ENCODE results near the gene DNAH2. TPM values are rescaled to one million over a fixed set of nuclear protein-coding genes. Genes with fewer than 3 reads are reported as not detected.

DNAH2 gene
- total RNA-seq, 4 donors from 2014 or later = under 0.01 to 0.22 (median 0.20) TPM; not detected in 1

DNA sequence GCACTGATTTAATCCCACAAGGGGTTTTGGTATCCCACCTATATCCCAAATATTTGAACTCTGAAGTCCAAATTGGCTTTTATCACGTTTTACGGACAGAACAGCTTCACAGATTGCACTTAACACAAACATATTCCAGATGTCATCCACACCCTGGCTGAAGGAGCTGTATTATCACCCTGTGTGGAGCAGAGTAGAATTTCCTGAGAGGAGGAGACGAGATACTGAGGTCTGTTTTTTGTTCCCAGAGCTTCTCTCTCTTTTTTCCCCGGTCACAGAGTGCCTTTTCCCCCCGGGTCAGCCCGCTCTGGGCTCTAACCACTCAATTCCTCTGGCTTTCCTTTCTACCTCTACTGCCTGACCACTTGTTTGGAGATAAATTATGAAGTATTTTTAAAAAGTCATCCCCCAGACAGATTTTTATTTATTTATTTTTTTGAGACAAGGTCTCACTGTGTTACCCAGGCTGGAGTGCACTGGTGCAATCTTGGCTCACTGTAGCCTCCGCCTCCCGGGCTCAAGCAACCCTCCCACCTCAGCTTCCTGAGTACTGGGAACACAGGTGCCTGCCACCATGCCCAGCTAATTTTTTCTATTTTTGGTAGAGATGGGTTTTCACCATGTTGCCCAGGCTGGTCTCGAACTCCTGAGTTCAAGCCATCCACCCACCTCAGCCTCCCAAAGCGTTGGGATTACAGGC lies 30.7 kb downstream of the DNAH2 start:
- no peaks in the 10 kb centered on the region for H3K4me1 ChIP-seq
- no peaks in the 10 kb centered on the region for H3K9me3 ChIP-seq
- no peak for DNase-seq
- no peak for TF ChIP-seq POLR2A (IDR thresholded peaks at IDR 0.05)
- TF ChIP-seq, protein P1, sequence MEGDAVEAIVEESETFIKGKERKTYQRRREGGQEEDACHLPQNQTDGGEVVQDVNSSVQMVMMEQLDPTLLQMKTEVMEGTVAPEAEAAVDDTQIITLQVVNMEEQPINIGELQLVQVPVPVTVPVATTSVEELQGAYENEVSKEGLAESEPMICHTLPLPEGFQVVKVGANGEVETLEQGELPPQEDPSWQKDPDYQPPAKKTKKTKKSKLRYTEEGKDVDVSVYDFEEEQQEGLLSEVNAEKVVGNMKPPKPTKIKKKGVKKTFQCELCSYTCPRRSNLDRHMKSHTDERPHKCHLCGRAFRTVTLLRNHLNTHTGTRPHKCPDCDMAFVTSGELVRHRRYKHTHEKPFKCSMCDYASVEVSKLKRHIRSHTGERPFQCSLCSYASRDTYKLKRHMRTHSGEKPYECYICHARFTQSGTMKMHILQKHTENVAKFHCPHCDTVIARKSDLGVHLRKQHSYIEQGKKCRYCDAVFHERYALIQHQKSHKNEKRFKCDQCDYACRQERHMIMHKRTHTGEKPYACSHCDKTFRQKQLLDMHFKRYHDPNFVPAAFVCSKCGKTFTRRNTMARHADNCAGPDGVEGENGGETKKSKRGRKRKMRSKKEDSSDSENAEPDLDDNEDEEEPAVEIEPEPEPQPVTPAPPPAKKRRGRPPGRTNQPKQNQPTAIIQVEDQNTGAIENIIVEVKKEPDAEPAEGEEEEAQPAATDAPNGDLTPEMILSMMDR (IDR thresholded peaks at IDR 0.05) = no peak
- intact Hi-C loops (cut with DNase I) = loop anchor here (10.0 kb wide), 1 partner anchor 247 kb away; no protein-coding TSS in a partner anchor
- no peak overlapping the region for H3K4me3 ChIP-seq (replicated peaks in 1 of 3)
- WGBS, 2 donors = 70 to 79% methylated on average over 10 of the region's 10 CpGs
- H3K27me3 ChIP-seq = no peaks in the 10 kb centered on the region
- H3K36me3 ChIP-seq = no peaks in the 10 kb centered on the region
- H3K27ac ChIP-seq = no peak overlapping the region

DNA sequence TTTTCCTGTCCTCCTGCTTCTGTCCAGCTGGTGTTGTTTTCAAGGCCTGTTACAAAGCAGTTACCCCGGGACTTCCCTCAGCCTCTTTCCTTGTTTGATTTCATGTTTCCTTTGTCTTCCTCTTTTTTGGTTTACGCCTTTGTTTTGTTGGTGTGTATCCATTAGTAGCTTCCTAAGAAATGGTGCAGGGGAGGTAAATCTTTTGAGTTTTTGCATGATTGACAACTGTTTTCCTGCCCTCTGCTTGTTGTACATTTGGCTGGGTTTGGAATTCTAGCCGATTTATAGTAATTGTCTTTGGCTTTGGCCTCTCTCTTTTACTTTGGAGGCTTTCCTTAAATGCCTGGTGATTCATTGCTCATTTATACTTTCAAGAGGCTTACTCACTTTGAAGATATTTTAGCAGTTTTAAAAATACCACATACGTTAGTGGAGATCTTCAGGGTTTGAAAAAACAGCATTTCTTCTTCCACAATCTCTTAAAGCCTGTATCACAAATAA lies 32.8 kb downstream of the DNAH2 start:
- Histone ChIP-seq H3K27ac (no peak overlapping the region), H3K36me3 (no peaks in the 10 kb centered on the region), H3K9me3 (no peaks in the 10 kb centered on the region), H3K27me3 (no peaks in the 10 kb centered on the region), H3K4me1 (no peaks in the 10 kb centered on the region), H3K4me3 (replicated peaks in 1 of 3) (no peak overlapping the region)
- DNase-seq = no peak
- TF ChIP-seq, protein P1 (IDR thresholded peaks at IDR 0.05) = no peak
- intact Hi-C loops (cut with DNase I) = no loop called here
- 57 to 74% methylated on average over 4 of the region's 4 CpGs for WGBS, 2 donors

DNA sequence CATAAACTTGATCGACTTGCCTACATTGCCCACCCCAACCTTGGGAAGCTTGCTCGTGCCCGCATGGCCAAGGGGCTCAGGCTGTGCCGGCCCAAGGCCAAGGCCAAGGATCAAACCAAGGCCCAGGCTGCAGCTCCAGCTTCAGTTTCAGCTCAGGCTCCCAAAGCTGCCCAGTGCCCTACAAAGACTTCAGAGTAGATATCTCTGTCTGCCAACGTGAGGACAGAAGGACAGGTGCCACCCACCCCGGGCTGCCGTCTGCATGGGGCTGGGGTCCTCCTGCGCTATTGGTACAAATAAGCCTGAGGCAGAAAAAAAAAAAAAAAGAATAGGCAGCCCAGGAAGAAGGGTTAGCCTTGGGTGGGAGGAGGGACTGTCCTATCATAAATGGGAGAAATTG lies 37.1 kb downstream of the DNAH2 start:
- Histone ChIP-seq H3K4me1 (no peaks in the 10 kb centered on the region), H3K27ac (no peak overlapping the region), H3K4me3 (replicated peaks in 1 of 3) (no peak overlapping the region), H3K9me3 (no peaks in the 10 kb centered on the region), H3K27me3 (no peaks in the 10 kb centered on the region), H3K36me3 (no peaks in the 10 kb centered on the region)
- TF ChIP-seq, protein P1 (IDR thresholded peaks at IDR 0.05) = no peak
- no peak for TF ChIP-seq POLR2A (IDR thresholded peaks at IDR 0.05)
- WGBS, 2 donors = 82 to 88% methylated on average over 8 of the region's 8 CpGs
- DNase-seq = no peak
- intact Hi-C loops (cut with DNase I) = no loop called here

DNA sequence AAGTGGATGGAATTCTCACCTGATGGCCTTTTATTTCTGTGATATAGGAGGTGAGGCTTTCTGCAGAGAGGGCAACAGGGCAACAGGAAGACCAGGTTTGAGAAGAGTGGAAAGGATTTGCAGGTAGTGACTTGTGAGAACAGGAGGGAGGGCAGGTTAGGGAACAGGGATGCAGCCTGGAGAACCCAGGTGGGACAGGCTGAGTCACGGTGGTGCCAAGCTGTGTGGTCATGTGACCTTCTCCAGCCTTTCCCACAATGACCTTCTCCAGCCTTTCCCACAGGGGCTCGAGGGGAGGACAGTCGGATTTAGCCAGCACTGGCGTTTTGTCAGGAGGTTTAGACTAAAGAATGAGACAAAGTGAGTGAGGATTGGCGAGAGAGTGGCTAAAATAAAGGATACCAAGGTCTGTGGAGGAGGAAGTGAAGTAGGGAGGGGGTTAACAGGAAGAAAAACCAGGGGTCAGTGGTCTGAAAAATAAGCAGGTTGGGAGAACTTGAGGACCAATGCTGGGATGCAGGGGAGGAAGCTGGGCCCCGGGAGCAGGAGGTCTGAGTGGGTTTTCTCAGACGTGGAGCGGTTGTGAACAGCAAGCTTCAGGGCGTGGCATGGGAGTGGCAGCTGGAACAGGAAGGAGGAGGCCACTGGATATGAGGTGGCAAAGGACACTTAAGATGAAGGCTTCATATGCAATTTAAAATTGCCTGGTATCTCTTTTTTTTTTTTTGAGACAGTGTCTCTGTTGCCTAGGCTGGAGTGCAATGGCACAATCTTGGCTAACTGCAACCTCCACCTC lies 37.7 kb downstream of the DNAH2 start:
- intact Hi-C loops (cut with DNase I) = no loop called here
- 51 to 52% methylated on average over 9 of the region's 9 CpGs for WGBS, 2 donors
- H3K9me3 ChIP-seq = no peaks in the 10 kb centered on the region
- no peak overlapping the region for H3K4me3 ChIP-seq (replicated peaks in 1 of 3)
- no peaks in the 10 kb centered on the region for H3K4me1 ChIP-seq
- DNase-seq = no peak
- H3K27ac ChIP-seq = no peak overlapping the region
- H3K27me3 ChIP-seq = no peaks in the 10 kb centered on the region
- H3K36me3 ChIP-seq = no peaks in the 10 kb centered on the region
- TF ChIP-seq, protein P1 (IDR thresholded peaks at IDR 0.05) = no peak
- TF ChIP-seq POLR2A (IDR thresholded peaks at IDR 0.05) = no peak

DNA sequence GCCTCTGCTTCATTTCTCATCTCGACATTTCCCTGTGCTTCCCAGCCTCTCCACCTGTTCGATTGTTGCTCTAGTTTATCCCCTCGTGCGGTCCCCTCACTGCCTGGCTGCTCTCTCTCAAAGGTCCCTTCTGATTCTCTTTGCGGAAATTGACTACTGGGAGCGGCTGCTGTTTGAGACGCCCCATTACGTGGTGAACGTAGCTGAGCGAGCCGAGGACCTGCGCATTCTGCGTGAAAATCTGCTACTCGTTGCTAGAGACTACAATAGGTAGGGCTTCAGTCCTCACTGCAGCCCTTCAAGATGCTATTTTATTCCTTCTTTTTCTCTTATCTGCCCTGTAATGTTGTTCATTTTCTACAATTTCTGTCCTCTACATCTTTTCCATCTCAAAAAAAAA lies 39.4 kb downstream of the DNAH2 start:
- no peaks in the 10 kb centered on the region for H3K4me1 ChIP-seq
- no peak for TF ChIP-seq POLR2A (IDR thresholded peaks at IDR 0.05)
- TF ChIP-seq, protein P1 (IDR thresholded peaks at IDR 0.05) = no peak
- no peaks in the 10 kb centered on the region for H3K36me3 ChIP-seq
- H3K27ac ChIP-seq = no peak overlapping the region
- intact Hi-C loops (cut with DNase I) = no loop called here
- H3K27me3 ChIP-seq = no peaks in the 10 kb centered on the region
- H3K4me3 ChIP-seq (replicated peaks in 1 of 3) = no peak overlapping the region
- 77 to 80% methylated on average over 14 of the region's 14 CpGs for WGBS, 2 donors
- no peak for DNase-seq
- H3K9me3 ChIP-seq = no peaks in the 10 kb centered on the region
